Stimulated activated effector memory CD8-positive, alpha-beta T cell treated with anti-CD3 and anti-CD28 coated beads, Interleukin-12 subunit alpha, Interleukin-12 subunit beta, amount 100 ng/mL, for 72 hours (primary cell): ENCODE data around the gene COL4A6.

Source experiments
- ATAC-seq: fragments of 150-1000 bp; cut with Tn5 transposase; 2 replicates; pipeline ENCODE4 v1.10.0; 2021
- DNase-seq, 2 donors: peaks; one replicate each; pipeline ENCODE4 v3.0.0; 2021 to 2022; ENCODE audit warnings: low spot score in 2 of 2
- H3K27ac Mint-ChIP-seq: one replicate; pipeline ENCODE4 v1.8.0; 2022; ENCODE audit warnings: mild to moderate bottlenecking, mixed read lengths
- H3K36me3 Mint-ChIP-seq: one replicate; pipeline ENCODE4 v1.8.0; 2022; ENCODE audit warnings: mild to moderate bottlenecking, mixed read lengths
- H3K4me1 Mint-ChIP-seq: one replicate; pipeline ENCODE4 v1.8.0; 2022; ENCODE audit warnings: mixed read lengths
- H3K4me3 Mint-ChIP-seq: one replicate; pipeline ENCODE4 v1.8.0; 2022; ENCODE audit warnings: mild to moderate bottlenecking, mixed read lengths
- H3K9me3 Mint-ChIP-seq: one replicate; pipeline ENCODE4 v1.8.0; 2022; ENCODE audit warnings: mixed read lengths

The COL4A6 gene

DNA sequence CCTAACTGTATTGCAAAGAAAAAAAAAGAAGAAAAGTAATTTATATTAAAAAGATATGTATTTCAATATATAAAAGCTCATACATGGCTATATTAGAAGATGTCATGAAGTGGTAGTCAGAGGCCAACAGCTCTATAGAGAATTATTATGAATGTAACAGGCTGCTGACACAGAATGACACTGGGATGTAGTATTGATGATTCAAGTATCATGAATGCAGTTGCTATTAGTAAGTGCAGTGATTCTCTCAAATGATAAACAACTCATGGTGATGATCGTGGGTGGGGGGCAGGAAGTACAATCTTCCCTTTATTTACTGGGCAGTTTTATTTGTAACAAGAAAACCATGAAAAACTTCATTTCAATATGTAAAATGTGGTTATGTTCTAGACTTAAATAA lies 124.6 kb downstream of the COL4A6 start:
- no peaks in the 10 kb centered on the region for H3K4me1 Mint-ChIP-seq
- no peak overlapping the region for H3K27ac Mint-ChIP-seq
- no peak overlapping the region for H3K4me3 Mint-ChIP-seq
- no peaks in the 10 kb centered on the region for H3K9me3 Mint-ChIP-seq
- no peak for ATAC-seq
- no peak for DNase-seq
- no peaks in the 10 kb centered on the region for H3K36me3 Mint-ChIP-seq

DNA sequence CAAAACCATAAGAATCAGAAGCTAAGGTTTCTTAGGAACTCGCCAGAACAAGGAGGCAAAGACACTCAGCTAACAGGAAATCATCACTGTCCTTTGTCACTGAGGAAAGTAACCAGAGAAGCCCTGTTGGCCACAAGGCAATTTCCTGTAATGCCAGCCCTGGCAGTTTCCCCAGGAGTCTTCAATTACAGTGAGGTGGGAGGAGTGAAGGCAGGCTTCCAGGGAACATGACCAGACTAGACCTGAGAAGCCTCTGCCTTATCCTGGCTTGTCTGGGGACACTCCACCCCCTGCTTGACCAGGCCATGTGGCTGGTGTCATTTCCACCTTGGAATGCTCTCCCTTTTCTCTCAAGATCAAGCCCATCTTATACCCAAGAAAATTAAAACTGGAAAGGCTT lies 125.3 kb downstream of the COL4A6 start:
- no peak for ATAC-seq
- H3K36me3 Mint-ChIP-seq, result no peaks in the 10 kb centered on the region
- no peaks in the 10 kb centered on the region for H3K9me3 Mint-ChIP-seq
- no peaks in the 10 kb centered on the region for H3K4me1 Mint-ChIP-seq
- DNase-seq, result no peak
- no peak overlapping the region for H3K4me3 Mint-ChIP-seq
- H3K27ac Mint-ChIP-seq, result no peak overlapping the region

DNA sequence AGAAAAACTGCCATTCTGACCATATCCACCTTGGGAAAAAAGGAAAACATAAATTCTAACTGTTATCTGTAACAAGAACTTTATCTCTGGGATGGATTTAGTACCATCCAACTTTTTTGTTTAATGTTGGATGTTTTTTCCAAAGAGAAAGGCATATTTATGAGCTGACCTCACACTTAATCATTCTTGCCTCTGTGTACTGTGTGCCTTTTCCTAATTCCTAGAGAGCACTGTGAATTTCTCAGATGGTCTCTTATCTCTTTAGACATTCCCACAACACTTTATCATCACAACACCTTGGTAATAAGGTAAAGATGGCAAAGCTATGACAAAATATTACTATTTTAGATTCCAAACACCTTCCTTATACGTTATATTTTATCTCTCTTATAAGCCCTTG lies 126.2 kb downstream of the COL4A6 start:
- no peak overlapping the region for H3K27ac Mint-ChIP-seq
- ATAC-seq (no peak), DNase-seq (no peak)
- no peaks in the 10 kb centered on the region for H3K4me1 Mint-ChIP-seq
- H3K36me3 Mint-ChIP-seq, result no peaks in the 10 kb centered on the region
- no peaks in the 10 kb centered on the region for H3K9me3 Mint-ChIP-seq
- H3K4me3 Mint-ChIP-seq, result no peak overlapping the region

DNA sequence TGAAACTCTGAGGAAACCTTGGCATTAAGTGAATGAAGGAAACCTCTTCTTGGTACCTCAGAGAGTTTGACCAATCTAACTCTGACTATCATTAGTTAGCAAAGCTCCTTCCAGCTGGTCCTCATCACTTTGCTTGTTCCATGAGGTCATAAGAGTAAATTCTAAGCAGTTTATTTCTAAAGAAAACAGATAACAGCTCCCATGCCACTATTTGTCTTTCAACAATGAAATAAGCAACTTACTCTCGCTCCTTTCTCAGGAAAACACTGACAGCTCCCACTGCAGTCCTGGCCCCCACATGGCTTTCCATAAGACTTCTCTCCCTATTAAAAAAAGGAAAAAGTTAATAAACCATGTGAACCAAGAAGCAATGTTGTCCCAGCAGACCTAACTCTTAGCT lies 127.7 kb downstream of the COL4A6 start:
- H3K4me1 Mint-ChIP-seq, result no peaks in the 10 kb centered on the region
- H3K4me3 Mint-ChIP-seq, result no peak overlapping the region
- DNase-seq (no peak), ATAC-seq (no peak)
- H3K27ac Mint-ChIP-seq, result no peak overlapping the region
- H3K9me3 Mint-ChIP-seq, result no peaks in the 10 kb centered on the region
- H3K36me3 Mint-ChIP-seq, result no peaks in the 10 kb centered on the region

GRCh38 chrX:108309144-108309543 lies 129.1 kb downstream of the COL4A6 start:
- Mint-ChIP-seq H3K36me3 (no peaks in the 10 kb centered on the region), H3K9me3 (no peaks in the 10 kb centered on the region), H3K4me3 (no peak overlapping the region), H3K27ac (no peak overlapping the region), H3K4me1 (no peaks in the 10 kb centered on the region)
- ATAC-seq, result no peak
- DNase-seq, result no peak

DNA sequence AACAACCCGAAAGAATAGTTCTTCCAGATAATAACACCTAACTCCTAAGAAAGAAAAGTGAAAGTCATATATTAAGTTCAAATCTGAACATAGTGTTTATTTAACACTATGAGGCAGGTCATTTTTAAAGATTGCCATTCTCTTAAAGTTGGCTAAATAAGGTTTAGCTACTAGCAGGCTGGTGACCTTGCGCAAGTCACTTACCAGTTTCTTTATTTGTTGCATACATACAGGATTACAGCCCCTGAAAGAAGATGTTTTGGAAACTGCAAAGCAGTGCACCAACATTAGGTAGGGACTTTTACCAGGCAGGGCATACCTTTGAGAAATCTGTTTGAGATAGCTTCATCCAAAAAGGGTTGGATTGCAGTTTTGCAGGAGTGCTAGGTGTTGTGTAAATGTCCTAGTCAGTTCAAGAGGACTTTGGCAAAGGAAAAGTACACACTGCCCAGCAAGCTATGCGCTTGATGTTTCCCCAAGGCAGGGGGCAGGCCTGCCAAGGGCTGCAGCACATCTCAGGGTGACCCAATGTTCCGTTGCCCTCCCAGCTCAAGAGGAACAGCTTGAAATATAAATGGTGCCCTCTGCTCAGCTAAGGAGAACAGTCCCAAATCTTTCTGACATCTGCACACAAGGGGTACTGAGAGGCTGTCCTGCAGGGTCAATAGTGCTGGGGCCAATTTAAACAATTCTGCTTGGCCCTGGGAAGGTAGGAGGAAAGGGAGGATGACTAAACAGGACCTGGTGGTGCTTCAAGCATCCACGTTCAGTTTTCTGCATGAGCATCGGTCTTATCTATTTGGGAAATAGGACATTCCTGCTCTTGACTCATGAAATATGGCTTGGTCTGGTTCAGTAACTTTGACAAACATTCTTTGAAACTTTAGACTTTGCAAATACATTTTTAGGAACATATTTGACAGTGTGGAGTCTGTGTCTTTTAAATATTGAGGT lies 130.8 kb downstream of the COL4A6 start:
- no peaks in the 10 kb centered on the region for H3K36me3 Mint-ChIP-seq

GRCh38 chrX:108306086-108306485 lies 132.1 kb downstream of the COL4A6 start:
- no peak for ATAC-seq
- no peaks in the 10 kb centered on the region for H3K36me3 Mint-ChIP-seq

More for the DNA sequence above, 130.8 kb downstream of the COL4A6 start:
- Mint-ChIP-seq H3K4me1 (no peaks in the 10 kb centered on the region), H3K27ac (no peak overlapping the region), H3K4me3 (no peak overlapping the region), H3K9me3 (no peaks in the 10 kb centered on the region)
- ATAC-seq (no peak), DNase-seq (no peak)

GRCh38 chrX:108304757-108305156 lies 133.5 kb downstream of the COL4A6 start:
- H3K36me3 Mint-ChIP-seq, result no peaks in the 10 kb centered on the region
- H3K9me3 Mint-ChIP-seq, result no peaks in the 10 kb centered on the region
- no peaks in the 10 kb centered on the region for H3K4me1 Mint-ChIP-seq
- ATAC-seq (no peak), DNase-seq (no peak)
- no peak overlapping the region for H3K27ac Mint-ChIP-seq
- H3K4me3 Mint-ChIP-seq, result no peak overlapping the region

More at GRCh38 chrX:108306086-108306485, 132.1 kb downstream of the COL4A6 start:
- no peak for DNase-seq
- Mint-ChIP-seq H3K27ac (no peak overlapping the region), H3K4me1 (no peaks in the 10 kb centered on the region), H3K9me3 (no peaks in the 10 kb centered on the region), H3K4me3 (no peak overlapping the region)

- H3K36me3 Mint-ChIP-seq, result no peaks in the 10 kb centered on the region
- ATAC-seq (no peak), DNase-seq (no peak)
- no peak overlapping the region for H3K27ac Mint-ChIP-seq
- no peaks in the 10 kb centered on the region for H3K4me1 Mint-ChIP-seq
- no peaks in the 10 kb centered on the region for H3K9me3 Mint-ChIP-seq
- H3K4me3 Mint-ChIP-seq, result no peak overlapping the region
Observed at GRCh38 chrX:108304210-108304609, 134.0 kb downstream of the COL4A6 start.

GRCh38 chrX:108303682-108304081 lies 134.5 kb downstream of the COL4A6 start:
- Mint-ChIP-seq H3K27ac (no peak overlapping the region), H3K9me3 (no peaks in the 10 kb centered on the region), H3K4me1 (no peaks in the 10 kb centered on the region), H3K4me3 (no peak overlapping the region), H3K36me3 (no peaks in the 10 kb centered on the region)
- ATAC-seq (no peak), DNase-seq (no peak)

GRCh38 chrX:108299704-108300103 lies 138.5 kb downstream of the COL4A6 start:
- H3K4me1 Mint-ChIP-seq, result no peaks in the 10 kb centered on the region
- DNase-seq (no peak), ATAC-seq (no peak)

DNA sequence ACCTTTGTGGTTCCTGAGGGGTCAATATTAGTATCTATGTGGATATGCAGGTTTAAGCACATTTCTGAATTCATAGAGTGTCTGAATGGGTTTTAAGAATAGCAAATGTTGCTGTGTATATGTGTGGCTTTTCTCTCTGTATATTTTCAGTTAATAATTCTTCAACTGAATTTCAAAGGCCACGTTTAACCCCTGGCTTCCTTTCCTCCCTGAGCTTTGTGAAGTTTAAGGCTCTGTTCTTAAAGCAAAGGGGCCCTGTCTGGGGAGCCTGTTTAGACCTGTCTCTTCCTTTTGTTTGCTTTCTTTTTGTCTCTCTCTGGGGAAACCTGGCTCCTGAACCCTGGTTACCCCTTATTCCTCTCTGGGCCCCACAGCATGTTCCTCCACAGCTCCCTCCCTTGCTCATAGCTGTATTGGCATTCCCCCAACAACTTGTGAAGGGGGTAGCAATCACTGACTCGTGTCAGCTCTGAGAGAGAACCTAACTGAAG lies 139.1 kb downstream of the COL4A6 start:
- DNase-seq (no peak), ATAC-seq (no peak)
- no peaks in the 10 kb centered on the region for H3K9me3 Mint-ChIP-seq
- no peak overlapping the region for H3K27ac Mint-ChIP-seq
- H3K36me3 Mint-ChIP-seq, result no peaks in the 10 kb centered on the region
- no peak overlapping the region for H3K4me3 Mint-ChIP-seq
- H3K4me1 Mint-ChIP-seq, result no peaks in the 10 kb centered on the region

More at GRCh38 chrX:108299704-108300103, 138.5 kb downstream of the COL4A6 start:
- Mint-ChIP-seq H3K9me3 (no peaks in the 10 kb centered on the region), H3K36me3 (no peaks in the 10 kb centered on the region), H3K4me3 (no peak overlapping the region), H3K27ac (no peak overlapping the region)

- Mint-ChIP-seq H3K9me3 (no peaks in the 10 kb centered on the region), H3K36me3 (no peaks in the 10 kb centered on the region), H3K27ac (no peak overlapping the region), H3K4me1 (no peaks in the 10 kb centered on the region), H3K4me3 (no peak overlapping the region)
- DNase-seq (no peak), ATAC-seq (no peak)
Observed at GRCh38 chrX:108298165-108298602, 140.0 kb downstream of the COL4A6 start.

GRCh38 chrX:108297290-108297689 lies 140.9 kb downstream of the COL4A6 start:
- no peak overlapping the region for H3K27ac Mint-ChIP-seq
- no peaks in the 10 kb centered on the region for H3K4me1 Mint-ChIP-seq
- no peaks in the 10 kb centered on the region for H3K36me3 Mint-ChIP-seq
- H3K4me3 Mint-ChIP-seq, result no peak overlapping the region
- ATAC-seq, result no peak
- no peak for DNase-seq
- no peaks in the 10 kb centered on the region for H3K9me3 Mint-ChIP-seq

- H3K4me1 Mint-ChIP-seq, result no peaks in the 10 kb centered on the region
- H3K27ac Mint-ChIP-seq, result no peak overlapping the region
- ATAC-seq, result no peak
- H3K36me3 Mint-ChIP-seq, result no peaks in the 10 kb centered on the region
- no peak overlapping the region for H3K4me3 Mint-ChIP-seq
- DNase-seq, result no peak
- H3K9me3 Mint-ChIP-seq, result no peaks in the 10 kb centered on the region
Observed at GRCh38 chrX:108292053-108292452, 146.2 kb downstream of the COL4A6 start.

DNA sequence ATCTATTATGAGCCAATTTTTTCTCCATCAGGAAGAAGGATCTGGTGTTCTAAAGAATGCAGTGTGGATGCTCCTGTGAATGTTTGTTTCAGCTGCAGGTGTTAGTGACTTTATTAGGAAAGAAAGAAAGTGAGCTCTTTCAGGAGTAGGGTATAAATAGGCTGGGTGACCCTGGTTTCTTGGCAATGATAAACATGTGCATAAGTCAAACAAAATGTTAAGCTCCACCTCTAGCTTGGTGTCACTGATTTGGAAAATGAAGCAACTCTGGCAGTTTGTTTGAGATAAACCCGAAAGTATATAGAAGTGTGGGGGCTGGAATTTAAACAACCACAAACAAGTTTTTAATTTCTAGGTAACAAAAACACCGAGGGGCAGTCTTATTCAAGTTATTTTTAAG lies 152.3 kb downstream of the COL4A6 start:
- Mint-ChIP-seq H3K4me1 (no peaks in the 10 kb centered on the region), H3K4me3 (no peak overlapping the region), H3K9me3 (no peaks in the 10 kb centered on the region), H3K27ac (no peak overlapping the region), H3K36me3 (no peaks in the 10 kb centered on the region)
- ATAC-seq (no peak), DNase-seq (no peak)
